Left hindlimb (tissue), 1 donor: Measurements from ENCODE around the gene TCF7L2.

ENCODE experiments used
- DNase-seq: peaks from one replicate; pipeline ENCODE4 v3.0.0-alpha.2; 2018

TCF7L2 gene

GRCh38 chr10:113187063-113187777 is 237.2 kb downstream of the TCF7L2 start:
- DNase-seq: peak; percentile 77

GRCh38 chr10:113199459-113199858 is 249.4 kb downstream of the TCF7L2 start:
- DNase-seq: no peak

GRCh38 chr10:113202011-113202410 is 252.0 kb downstream of the TCF7L2 start:
- DNase-seq: no peak

GRCh38 chr10:113207924-113208323 is 257.9 kb downstream of the TCF7L2 start:
- no peak for DNase-seq

GRCh38 chr10:113213035-113213434 is 263.0 kb downstream of the TCF7L2 start:
- no peak for DNase-seq

- DNase-seq: no peak
Measured at GRCh38 chr10:113214331-113214730, 264.3 kb downstream of the TCF7L2 start.

GRCh38 chr10:113216102-113216501 is 266.1 kb downstream of the TCF7L2 start:
- DNase-seq: no peak
